Hepatocyte (in vitro differentiated cells): ENCODE data around the gene BPIFB6. TPM values are rescaled to one million over a fixed set of nuclear protein-coding genes. Genes with fewer than 3 reads are reported as not detected.
A peak's percentile ranks its signal among the peaks of the same experiment; 100 is the strongest.

Source experiments
- DNase-seq: peaks from one replicate; pipeline ENCODE4 v3.0.0-alpha.2; 2016; ENCODE audit warnings: low spot score
- H2AFZ ChIP-seq: fragments of 200-600 bp; sonication (generic); 2 replicates; pipeline ENCODE4 v1.6.0; 2016; ENCODE audit warnings: antibody characterized with exemption, mild to moderate bottlenecking
- H3K27ac ChIP-seq: fragments of 200-600 bp; sonication (generic); 2 replicates; pipeline ENCODE4 v1.5.1; 2016; ENCODE audit warnings: mild to moderate bottlenecking
- H3K27me3 ChIP-seq: fragments of 200-600 bp; sonication (generic); 2 replicates; pipeline ENCODE4 v1.6.1; 2016
- H3K36me3 ChIP-seq: fragments of 200-600 bp; sonication (generic); replicated peaks from 2 replicates; pipeline ENCODE4 v1.5.1; 2016; ENCODE audit warnings: low read depth; ENCODE audit not compliant: insufficient read depth
- H3K4me1 ChIP-seq: fragments of 200-600 bp; sonication (generic); 2 replicates; pipeline ENCODE4 v1.5.1; 2016; ENCODE audit warnings: mild to moderate bottlenecking, moderate library complexity; ENCODE audit not compliant: insufficient read depth
- H3K4me2 ChIP-seq: fragments of 200-600 bp; sonication (generic); 2 replicates; pipeline ENCODE4 v1.6.0; 2016
- H3K4me3 ChIP-seq: fragments of 200-600 bp; sonication (generic); 2 replicates; pipeline ENCODE4 v1.5.1; 2016; ENCODE audit warnings: mild to moderate bottlenecking
- H3K79me2 ChIP-seq: fragments of 200-600 bp; sonication (generic); 2 replicates; pipeline ENCODE4 v1.6.0; 2017; ENCODE audit warnings: mild to moderate bottlenecking
- H3K9me2 ChIP-seq: fragments of 200-600 bp; sonication (generic); replicated peaks from 2 replicates; pipeline ENCODE4 v1.6.0; 2017; ENCODE audit warnings: mild to moderate bottlenecking; ENCODE audit not compliant: insufficient read depth
- H3K9me3 ChIP-seq: fragments of 200-600 bp; sonication (generic); 2 replicates; pipeline ENCODE4 v1.5.1; 2016; ENCODE audit warnings: low read depth, mild to moderate bottlenecking
- H4K20me1 ChIP-seq: fragments of 200-600 bp; sonication (generic); 2 replicates; pipeline ENCODE4 v1.6.0; 2016; ENCODE audit warnings: mild to moderate bottlenecking; ENCODE audit not compliant: insufficient read depth, poor library complexity, severe bottlenecking
- EZH2 ChIP-seq: fragments of 200-600 bp; sonication (generic); IDR thresholded peaks from 2 replicates; pipeline ENCODE4 v1.6.1; 2016; ENCODE audit warnings: antibody characterized with exemption, mild to moderate bottlenecking, borderline replicate concordance
- EZH2phosphoT487 ChIP-seq: fragments of 200-600 bp; sonication (generic); IDR thresholded peaks from one replicate; pipeline ENCODE4 v1.6.1; 2018; ENCODE audit warnings: antibody characterized with exemption, mild to moderate bottlenecking, low read depth, moderate library complexity; ENCODE audit not compliant: unreplicated experiment, severe bottlenecking
- WGBS: methylation state at CpG from one replicate; pipeline ENCODE4 v1.1.6; 2016; ENCODE audit warnings: low lambda C conversion rate; ENCODE audit errors: missing lambda C conversion rate; 5-methylcytosine and 5-hydroxymethylcytosine counted together
- polyA plus RNA-seq: library from polyadenylated mRNA; unstranded; fragments of >200 nt; fragmentation: Nextera tagmentation; extraction: Ambion mirVana; gene quantifications from 2 replicates; pipeline ENCODE4 v1.2.1, GENCODE V29; 2016
- total RNA-seq: library from RNA; depleted of rRNA; stranded (reverse); fragments of >200 nt; gene quantifications from 2 replicates; pipeline ENCODE4 v1.2.3, GENCODE V29; 2014
- TF ChIP-seq, protein P1 (sequence below): fragments of 200-600 bp; sonication (generic); IDR thresholded peaks from 2 replicates; pipeline ENCODE4 v1.5.1; 2016; ENCODE audit warnings: antibody characterized with exemption, mild to moderate bottlenecking; ENCODE audit not compliant: poor library complexity

The BPIFB6 gene
- total and polyA plus RNA-seq, 2 experiments from 2014 or later = not detected

DNA sequence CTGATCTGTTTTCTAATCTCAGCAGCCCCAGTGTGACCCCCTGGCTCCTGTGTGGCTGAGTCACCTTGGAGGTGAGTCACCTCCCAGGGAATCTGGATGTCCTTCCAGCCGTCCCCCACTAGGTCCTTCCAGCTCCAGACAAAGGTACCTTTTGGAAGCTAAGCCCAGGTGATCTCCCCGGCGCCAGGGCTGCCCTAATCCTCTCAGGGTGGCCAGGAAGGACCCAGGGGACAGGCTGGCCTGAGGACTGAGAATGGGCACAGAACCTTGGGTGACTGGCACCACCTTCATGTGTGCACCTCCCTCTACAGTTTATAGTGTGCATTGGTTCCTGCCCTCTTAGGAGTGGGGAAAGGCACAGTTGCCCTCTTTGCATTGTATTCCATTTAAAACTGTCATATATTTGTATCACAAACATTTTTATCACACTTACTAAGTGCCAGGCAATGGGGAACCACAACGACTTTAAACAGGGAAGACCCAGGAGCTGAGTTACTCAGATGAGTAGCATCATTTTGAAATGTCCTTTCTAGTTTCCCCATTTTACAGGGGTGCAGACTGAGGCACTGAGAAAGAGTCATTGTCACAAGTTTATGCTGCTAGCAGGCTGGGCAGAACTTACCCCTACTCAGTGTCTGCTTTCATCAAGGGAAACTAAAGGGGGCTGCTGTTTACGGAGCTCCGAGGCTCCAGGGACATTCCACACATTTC is 45.4 kb downstream of the BPIFB6 start:
- peak; percentile 31 for DNase-seq
- TF ChIP-seq, protein P1, sequence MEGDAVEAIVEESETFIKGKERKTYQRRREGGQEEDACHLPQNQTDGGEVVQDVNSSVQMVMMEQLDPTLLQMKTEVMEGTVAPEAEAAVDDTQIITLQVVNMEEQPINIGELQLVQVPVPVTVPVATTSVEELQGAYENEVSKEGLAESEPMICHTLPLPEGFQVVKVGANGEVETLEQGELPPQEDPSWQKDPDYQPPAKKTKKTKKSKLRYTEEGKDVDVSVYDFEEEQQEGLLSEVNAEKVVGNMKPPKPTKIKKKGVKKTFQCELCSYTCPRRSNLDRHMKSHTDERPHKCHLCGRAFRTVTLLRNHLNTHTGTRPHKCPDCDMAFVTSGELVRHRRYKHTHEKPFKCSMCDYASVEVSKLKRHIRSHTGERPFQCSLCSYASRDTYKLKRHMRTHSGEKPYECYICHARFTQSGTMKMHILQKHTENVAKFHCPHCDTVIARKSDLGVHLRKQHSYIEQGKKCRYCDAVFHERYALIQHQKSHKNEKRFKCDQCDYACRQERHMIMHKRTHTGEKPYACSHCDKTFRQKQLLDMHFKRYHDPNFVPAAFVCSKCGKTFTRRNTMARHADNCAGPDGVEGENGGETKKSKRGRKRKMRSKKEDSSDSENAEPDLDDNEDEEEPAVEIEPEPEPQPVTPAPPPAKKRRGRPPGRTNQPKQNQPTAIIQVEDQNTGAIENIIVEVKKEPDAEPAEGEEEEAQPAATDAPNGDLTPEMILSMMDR = peak; percentile 33
- no peak for TF ChIP-seq EZH2
- peaks cover 23% of the 10 kb centered on the region for H3K27me3 ChIP-seq
- no peak overlapping the region for H2AFZ ChIP-seq
- H3K27ac ChIP-seq = no peak overlapping the region
- no peak overlapping the region for H3K4me3 ChIP-seq
- no peaks in the 10 kb centered on the region for H4K20me1 ChIP-seq
- H3K4me1 ChIP-seq = no peaks in the 10 kb centered on the region
- H3K9me2 ChIP-seq = no peaks in the 10 kb centered on the region
- WGBS = 58% methylated on average over 6 of the region's 6 CpGs
- H3K4me2 ChIP-seq = no peak overlapping the region
- no peaks in the 10 kb centered on the region for H3K36me3 ChIP-seq
- no peaks in the 10 kb centered on the region for H3K9me3 ChIP-seq
- no peaks in the 10 kb centered on the region for H3K79me2 ChIP-seq

DNA sequence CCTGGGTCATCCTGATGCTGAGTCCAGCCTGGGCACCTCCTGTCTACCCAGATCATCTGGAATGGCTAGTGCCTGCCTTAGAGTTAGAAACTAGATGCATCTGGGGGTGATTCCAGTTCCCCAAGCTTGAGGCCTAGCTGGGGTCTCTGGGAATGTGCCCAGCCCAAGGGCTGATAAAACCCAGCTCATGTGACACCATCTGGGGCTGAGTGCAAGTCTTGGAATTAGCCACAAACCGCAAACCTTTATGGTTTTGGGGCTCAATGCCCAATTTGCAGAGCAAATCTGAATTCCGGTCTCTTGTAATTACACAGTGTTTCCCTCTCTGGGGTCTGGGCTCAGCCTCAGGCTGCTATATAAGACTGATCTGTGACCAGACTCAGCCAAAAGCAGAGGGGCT is 47.8 kb downstream of the BPIFB6 start, which contains the start of gene BPIFB4:
Gene BPIFB4, plus strand, starts transcription at position 385 of the 400 bp plus-strand sequence. CDS start 1,884 bp downstream, outside the sequence.
- no peak within 1 kb of the TSS for H3K4me3 ChIP-seq
- H3K4me2 ChIP-seq = no peak within 1 kb of the TSS
- 91% methylated on average over 2 of the region's 2 CpGs for WGBS
- TF ChIP-seq EZH2phosphoT487 = no peak
- TF ChIP-seq, protein P1 = no peak
- no peak for TF ChIP-seq EZH2
- H2AFZ ChIP-seq = no peak within 1 kb of the TSS
- H3K27ac ChIP-seq = no peak within 1 kb of the TSS
- H3K9me3 ChIP-seq = no peaks in the 10 kb centered on the region
- DNase-seq = no peak
- H4K20me1 ChIP-seq = no peaks in the 10 kb centered on the region
- H3K36me3 ChIP-seq = no peaks in the 10 kb centered on the region
- no peaks in the 10 kb centered on the region for H3K79me2 ChIP-seq
- H3K9me2 ChIP-seq = no peaks in the 10 kb centered on the region
- peaks cover 9% of the 10 kb centered on the region for H3K27me3 ChIP-seq
- H3K4me1 ChIP-seq = no peaks in the 10 kb centered on the region

DNA sequence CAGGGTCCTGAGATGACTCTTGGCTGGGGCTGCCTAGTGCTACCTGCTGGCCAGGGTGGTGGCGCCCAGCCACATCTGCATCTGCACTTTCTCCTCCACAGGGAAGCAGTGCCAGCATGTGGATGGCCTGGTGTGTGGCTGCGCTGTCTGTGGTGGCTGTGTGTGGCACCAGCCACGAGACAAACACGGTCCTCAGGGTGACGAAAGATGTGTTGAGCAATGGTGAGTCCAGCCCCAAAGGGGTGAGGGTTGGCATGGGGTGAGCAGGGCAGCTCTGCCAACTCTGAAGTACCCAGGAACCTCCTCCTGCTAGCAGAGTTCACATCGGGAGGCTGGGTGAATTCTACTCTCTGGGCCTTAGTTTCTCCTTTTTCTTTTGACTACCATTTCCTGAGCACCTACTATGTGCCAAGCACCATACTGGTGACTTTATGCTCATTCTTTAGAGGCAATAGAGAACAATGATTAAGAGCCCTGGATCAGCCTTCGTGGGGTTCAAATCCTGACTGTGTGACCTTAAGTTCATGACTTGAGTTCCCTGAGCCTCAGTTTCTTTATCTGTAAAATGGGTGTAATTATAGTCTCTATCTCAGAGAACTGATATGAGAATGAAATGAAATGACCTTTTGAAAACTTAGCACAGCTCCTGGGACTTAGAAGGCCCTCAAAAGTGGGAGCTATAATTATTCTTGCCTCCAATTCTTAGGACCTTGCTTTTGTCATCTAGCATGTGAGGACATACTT is 50.1 kb downstream of the BPIFB6 start:
- no peaks in the 10 kb centered on the region for H3K4me1 ChIP-seq
- 88% methylated on average over 7 of the region's 7 CpGs for WGBS
- H2AFZ ChIP-seq = no peak overlapping the region
- no peaks in the 10 kb centered on the region for H3K9me3 ChIP-seq
- H4K20me1 ChIP-seq = no peaks in the 10 kb centered on the region
- H3K27ac ChIP-seq = no peak overlapping the region
- no peaks in the 10 kb centered on the region for H3K36me3 ChIP-seq
- H3K4me3 ChIP-seq = no peak overlapping the region
- H3K9me2 ChIP-seq = no peaks in the 10 kb centered on the region
- TF ChIP-seq EZH2phosphoT487 = no peak
- TF ChIP-seq EZH2 = no peak
- TF ChIP-seq, protein P1 = no peak
- no peak for DNase-seq
- no peak overlapping the region for H3K4me2 ChIP-seq
- H3K27me3 ChIP-seq = peaks cover 6% of the 10 kb centered on the region
- H3K79me2 ChIP-seq = no peaks in the 10 kb centered on the region
